Frontal cortex (tissue), 4 donors: ENCODE data around the gene EIF4EBP3. TPM values are rescaled to one million over a fixed set of nuclear protein-coding genes. Genes with fewer than 3 reads are reported as not detected.
A peak's percentile ranks its signal among the peaks of the same experiment; 100 is the strongest.

ENCODE experiments used
- DNase-seq, 2 donors: peaks; one replicate each; pipeline ENCODE4 v3.0.0; 2012; ENCODE audit warnings: low spot score in 2 of 2
- FAIRE-seq: peaks from 2 replicates; lab custom pipeline; 2012; peaks lifted over from hg19 to GRCh38; lab: Jason Lieb, UNC
- total RNA-seq: library from RNA; depleted of rRNA; stranded (reverse); fragments of >200 nt; gene quantifications from one replicate; pipeline ENCODE4 v1.2.3, GENCODE V29; 2014
- donor health status: control.
- donor health status: control.
- donor health status: control.

EIF4EBP3 gene
- total RNA-seq, 1 donor from 2014 or later, result not detected

DNA sequence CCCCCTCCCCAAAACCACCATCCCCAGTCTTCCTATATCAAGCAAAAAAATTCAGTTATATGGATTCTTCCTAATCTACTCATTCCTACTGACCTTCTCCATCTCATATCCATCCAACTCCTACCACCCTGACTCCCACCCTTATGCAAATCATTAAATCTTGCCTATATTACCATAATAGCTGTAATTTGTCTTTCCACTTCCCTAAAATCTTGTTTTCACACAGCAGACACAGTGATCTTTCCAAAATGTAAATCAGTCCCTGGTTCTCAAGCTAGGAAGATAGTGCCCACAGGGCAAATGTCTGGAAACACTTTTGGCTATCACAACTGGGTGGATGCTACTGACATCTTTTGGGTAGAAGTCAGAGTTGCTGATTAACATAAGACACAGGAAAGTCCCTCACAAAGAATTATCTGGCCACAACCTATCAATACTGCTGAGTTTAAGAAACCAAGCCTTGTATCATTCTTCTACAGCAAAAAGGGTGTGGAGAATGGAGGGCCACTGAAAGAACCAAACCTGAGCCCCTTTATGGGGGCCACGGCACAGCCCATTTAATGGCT lies 8.4 kb downstream of the EIF4EBP3 start:
- DNase-seq (no peak), FAIRE-seq (no peak)

DNA sequence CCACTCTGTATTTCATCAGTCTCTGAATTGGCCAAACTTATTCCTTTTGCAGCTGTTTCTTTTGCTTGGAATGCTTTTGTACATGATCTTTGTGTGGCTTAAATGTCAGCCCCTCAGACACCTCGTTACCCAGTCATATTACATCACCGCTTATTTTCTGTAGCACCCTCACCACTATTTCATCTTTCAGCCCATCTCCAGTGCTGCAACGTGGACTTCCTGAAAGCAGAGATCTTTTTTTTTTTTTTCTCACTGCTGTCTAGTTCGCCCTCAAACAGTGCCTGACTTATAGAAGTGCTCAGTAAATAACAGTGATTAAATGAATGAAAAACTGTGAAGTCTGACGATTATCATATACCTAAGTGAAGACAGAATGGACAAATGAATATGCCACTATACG lies 9.0 kb downstream of the EIF4EBP3 start:
- DNase-seq (no peak), FAIRE-seq (no peak)

DNA sequence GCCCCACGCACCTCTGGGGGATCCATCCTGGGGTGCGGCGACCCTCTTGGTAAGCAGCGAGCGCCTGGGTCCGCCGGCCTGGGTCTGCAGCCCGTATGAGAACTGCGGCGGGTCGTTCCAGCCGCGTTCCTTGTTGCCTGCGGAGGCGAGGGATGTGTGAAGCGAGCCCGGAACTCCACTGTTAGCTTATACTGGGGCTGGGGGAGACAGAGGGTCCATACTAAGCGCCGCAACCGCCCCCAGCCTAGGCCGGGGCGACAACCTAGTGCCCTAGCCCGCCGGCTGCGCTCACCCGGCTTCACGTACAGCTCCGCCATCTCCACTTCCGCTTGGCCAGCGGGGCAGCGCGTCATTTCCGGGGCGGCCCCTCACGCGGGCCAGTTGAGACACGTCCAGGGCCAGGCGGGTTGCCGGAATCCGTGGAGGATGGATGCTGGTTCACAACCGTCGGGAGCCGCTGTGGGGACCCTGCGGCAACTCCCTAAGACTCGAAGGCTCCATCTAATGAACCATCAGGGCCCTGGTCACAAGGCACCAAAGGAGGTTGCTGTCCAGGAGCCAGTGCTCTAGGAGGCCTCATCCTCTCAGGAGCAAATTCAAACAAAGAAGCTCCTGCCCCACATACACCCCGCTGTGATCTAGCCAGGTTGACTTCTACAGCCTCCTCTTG lies 9.8 kb downstream of the EIF4EBP3 start, which contains the start of gene SRA1:
Gene SRA1, minus strand, starts transcription at position 338 of the 670 bp plus-strand sequence. Its CDS starts 21 bp downstream, at position 317.
- peak; percentile 84 to 95 for DNase-seq
- no peak for FAIRE-seq

DNA sequence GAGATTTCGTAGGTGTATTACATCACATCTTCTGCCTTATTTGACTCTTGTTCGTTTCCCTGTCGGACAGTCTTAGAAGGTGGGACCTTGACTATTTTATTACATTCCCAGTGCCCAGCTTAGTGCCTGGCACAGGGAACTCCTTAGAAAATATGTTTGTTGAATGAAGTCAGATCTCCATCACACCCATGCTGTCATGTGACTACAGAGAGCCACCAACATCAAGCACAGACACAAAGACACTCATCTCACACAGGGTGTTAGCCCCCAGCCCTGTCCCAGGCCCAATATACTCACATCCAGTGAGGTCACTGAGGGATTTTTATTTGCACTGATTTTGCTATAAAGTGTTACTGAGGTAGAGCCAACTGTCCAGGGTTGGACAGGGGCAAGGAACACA lies 10.5 kb downstream of the EIF4EBP3 start:
- FAIRE-seq (no peak), DNase-seq (no peak)

DNA sequence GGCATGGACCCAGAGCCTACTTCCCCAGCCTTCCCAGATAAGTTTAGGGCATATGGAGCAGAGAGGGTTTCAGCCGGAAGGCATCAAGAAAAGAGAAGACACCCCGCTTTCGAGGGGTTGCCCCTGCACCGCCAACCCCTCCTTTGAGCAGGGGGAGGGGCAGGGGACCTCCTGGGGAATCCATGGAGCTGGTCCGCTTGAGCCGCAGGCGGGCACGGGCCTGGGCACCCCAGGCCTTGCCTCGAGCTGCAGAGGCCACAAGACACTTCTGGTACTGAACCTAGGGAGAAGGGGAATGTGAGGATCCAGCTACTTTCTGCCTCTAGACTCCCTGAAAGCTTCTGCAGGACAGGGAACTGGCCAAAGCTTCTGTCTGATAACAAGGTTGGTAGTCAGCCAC lies 11.1 kb downstream of the EIF4EBP3 start:
- FAIRE-seq (no peak), DNase-seq (no peak)

DNA sequence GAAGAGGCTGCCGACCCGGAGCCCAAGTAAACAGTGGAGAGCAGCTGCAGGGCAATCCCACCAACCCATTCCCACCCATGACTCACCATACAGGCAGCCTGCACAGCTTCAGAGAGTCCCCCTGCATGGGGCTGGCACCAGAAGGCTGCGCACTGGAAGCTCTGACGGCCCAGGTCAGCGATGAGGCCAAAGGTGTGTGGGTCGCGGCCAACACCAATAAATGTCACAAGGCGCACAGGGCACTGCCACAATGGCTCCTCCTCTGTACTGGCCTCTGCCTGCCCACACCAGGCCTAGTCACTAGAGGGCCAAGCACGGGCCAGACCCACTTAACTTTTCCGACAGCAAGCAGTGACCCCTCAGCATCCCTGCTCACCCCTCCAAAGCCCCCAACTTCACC lies 12.8 kb downstream of the EIF4EBP3 start:
- FAIRE-seq, result no peak

DNA sequence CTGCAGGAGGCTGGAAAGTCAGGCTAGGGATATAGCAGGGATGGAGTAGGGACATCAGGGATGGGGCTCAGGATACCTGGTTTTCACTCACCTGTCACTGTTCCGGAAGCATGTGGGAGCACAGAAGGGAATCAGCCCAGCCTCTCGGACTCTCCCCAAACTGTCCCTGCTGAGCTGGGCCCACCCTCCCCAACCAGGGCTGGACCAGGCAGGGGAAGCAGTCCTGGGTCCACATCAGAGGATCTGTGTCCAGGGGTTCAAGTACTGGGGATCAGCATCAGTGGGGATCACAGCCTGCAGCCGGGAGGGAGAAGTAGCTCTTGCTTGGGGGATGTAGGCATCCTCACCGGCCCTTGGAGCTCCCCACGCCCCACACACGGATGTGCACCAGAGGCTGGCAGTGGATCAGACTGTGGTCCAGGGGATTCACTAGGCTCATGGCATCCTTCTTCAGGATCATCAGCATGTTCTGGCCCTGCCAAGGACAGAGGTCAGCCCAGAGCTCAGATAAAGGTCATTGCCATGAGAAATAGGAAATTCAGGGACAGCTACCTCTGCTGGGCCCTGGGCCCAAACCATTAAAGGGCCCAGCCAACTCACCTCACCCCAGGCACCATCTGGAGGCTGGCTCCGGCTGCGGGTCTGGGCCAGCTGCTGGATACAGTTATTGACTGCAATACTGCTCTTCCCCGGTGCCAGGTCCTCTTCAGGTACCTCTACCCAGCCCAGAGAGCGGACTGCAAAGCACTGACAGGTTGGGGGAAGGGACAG lies 14.5 kb downstream of the EIF4EBP3 start:
- DNase-seq (no peak), FAIRE-seq (no peak)

More for the DNA sequence above, 12.8 kb downstream of the EIF4EBP3 start:
- DNase-seq, result no peak

DNA sequence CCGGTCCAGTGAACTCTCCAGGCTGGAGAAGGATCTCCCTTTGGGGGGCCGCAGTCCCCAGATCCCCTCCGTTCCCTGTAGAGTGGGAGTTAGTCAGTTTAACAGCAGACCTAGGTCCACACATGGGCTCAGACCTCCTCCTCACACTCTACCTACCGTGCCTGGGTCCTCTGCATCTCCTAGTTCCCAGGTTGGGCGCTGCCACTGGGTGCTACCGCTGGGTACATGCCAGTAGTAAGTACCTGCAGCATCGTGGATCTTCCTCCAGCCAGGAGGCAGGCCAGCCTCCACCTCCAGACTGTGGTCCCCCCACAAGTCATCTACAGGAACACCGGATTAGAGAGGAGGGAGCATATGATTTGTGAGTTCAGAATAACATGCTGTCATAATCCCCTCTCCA lies 16.1 kb downstream of the EIF4EBP3 start:
- FAIRE-seq (no peak), DNase-seq (no peak)

DNA sequence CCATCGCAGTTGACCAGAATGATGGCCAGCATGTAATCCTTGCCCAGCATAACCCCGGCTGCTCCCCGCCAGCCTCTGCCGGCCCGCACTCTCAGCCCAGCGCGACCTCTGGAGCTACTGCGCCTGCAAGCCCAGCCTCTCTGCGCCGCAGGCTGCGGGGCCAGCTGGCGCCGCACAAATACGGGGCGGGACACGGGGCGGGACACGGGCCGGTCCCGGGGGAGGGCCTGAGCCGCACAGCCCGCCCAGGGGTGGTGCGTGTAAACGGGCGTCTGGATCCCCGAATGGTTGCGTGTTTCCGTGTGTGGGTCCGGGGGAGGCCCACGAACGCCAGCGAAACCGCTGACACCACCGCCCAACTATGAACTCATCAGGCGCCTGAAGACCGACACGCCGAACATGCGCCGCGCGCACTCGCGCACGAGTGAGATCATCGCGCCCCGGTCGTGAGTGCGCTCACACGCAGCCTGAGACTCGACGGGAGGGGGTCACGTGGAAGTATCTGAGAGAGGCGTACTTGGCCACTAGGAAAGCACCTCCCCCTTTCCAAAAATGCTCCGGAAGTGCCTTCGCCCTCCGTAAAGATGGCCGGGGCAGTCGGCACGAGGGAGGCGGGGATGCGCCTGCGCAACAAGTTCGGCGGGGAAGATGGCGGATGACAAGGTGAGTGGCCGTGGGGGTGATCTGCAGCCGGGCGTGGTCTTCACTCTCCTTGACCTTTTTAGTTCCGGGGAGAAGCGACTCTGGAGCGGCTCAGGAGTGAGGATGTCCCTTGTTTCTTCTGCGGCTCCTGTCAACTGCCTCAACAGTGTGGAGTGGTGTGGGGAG lies 16.9 kb downstream of the EIF4EBP3 start, which contains the start of the genes APBB3 and SLC35A4:
Gene APBB3, minus strand, starts transcription at position 403 of the 828 bp plus-strand sequence. Its CDS starts 353 bp downstream, at position 50.
Gene SLC35A4, plus strand, starts transcription at position 633 of the 828 bp plus-strand sequence. CDS start 2,342 bp downstream, outside the sequence.
- peak; percentile 89 to 94 for DNase-seq
- FAIRE-seq, result peak; percentile 15

DNA sequence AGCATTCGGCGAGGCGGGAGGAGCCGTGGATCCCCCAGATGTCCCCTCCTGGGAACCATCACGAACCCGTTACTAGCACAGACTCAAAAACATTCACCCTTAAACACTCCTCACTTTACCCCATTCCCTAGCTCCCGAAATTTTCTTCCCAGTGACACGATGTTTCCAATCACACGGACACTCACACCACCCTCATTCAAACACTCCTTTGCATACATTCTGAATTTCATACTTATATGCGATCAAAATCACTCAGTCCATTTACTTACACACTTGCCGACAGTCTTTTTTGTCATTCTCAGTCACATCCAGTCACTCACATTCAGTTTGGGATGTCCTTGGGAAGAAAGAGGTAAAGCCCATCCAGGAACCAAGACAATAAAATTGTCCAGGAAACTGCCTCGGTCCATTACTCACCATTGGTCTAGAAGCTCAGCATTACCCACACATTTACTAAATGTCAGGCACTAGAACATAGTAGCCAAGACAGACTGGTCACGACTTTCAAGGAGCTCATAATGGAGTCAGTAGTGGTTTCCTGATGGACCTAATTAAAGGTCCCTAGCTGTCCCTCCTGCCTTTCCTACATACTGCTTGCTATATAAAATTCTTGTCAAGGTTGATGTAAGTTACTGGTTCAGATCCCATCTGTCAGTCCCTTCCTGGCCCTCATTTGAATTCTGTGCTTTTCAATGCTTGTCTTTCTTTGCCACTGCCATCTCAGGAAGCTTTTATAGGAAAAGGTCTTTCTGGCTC lies 17.7 kb downstream of the EIF4EBP3 start:
- no peak for FAIRE-seq
- peak in 1 of 2 donors; percentile 27 for DNase-seq

DNA sequence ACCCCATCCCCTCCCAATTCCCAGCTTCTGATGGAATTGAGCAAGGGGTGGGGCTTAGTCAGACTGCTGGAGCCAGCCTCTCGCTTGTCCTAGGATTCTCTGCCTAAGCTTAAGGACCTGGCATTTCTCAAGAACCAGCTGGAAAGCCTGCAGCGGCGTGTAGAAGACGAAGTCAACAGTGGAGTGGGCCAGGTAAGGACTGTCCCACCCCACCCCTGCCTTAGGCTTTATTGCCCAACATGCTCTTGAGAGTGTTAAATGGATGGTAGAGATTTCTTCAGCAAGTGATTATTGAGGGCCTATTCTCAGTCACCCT lies 18.3 kb downstream of the EIF4EBP3 start:
- no peak for FAIRE-seq
- DNase-seq, result no peak

DNA sequence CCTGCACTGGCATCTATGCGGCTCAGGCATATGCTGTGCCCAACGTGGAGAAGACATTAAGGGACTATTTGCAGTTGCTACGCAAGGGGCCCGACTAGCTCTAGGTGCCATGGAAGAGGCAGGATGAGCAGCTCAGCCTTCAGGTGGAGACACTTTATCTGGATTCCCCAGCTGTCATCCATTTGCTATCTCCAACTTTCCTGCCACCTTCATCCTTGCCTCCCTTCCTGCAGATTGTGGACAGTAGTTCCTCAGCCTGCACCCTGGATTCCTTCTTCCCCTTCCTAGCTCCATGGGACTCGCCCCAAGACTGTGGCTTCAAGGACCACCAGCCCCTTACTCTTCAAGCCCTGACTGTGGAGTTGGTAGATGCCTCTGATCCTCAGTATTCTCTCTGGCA lies 19.2 kb downstream of the EIF4EBP3 start:
- FAIRE-seq, result no peak

DNA sequence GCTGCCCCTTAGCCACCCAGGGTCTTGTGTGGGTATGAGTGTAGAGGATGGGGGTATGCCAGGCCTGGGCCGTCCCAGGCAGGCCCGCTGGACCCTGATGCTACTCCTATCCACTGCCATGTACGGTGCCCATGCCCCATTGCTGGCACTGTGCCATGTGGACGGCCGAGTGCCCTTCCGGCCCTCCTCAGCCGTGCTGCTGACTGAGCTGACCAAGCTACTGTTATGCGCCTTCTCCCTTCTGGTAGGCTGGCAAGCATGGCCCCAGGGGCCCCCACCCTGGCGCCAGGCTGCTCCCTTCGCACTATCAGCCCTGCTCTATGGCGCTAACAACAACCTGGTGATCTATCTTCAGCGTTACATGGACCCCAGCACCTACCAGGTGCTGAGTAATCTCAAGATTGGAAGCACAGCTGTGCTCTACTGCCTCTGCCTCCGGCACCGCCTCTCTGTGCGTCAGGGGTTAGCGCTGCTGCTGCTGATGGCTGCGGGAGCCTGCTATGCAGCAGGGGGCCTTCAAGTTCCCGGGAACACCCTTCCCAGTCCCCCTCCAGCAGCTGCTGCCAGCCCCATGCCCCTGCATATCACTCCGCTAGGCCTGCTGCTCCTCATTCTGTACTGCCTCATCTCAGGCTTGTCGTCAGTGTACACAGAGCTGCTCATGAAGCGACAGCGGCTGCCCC lies 19.8 kb downstream of the EIF4EBP3 start:
- FAIRE-seq (no peak), DNase-seq (no peak)

More for the DNA sequence above, 19.2 kb downstream of the EIF4EBP3 start:
- no peak for DNase-seq

DNA sequence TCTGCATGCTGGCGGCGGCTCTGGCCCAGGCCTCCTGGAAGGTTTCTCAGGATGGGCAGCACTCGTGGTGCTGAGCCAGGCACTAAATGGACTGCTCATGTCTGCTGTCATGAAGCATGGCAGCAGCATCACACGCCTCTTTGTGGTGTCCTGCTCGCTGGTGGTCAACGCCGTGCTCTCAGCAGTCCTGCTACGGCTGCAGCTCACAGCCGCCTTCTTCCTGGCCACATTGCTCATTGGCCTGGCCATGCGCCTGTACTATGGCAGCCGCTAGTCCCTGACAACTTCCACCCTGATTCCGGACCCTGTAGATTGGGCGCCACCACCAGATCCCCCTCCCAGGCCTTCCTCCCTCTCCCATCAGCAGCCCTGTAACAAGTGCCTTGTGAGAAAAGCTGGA lies 20.4 kb downstream of the EIF4EBP3 start:
- no peak for DNase-seq
- no peak for FAIRE-seq

DNA sequence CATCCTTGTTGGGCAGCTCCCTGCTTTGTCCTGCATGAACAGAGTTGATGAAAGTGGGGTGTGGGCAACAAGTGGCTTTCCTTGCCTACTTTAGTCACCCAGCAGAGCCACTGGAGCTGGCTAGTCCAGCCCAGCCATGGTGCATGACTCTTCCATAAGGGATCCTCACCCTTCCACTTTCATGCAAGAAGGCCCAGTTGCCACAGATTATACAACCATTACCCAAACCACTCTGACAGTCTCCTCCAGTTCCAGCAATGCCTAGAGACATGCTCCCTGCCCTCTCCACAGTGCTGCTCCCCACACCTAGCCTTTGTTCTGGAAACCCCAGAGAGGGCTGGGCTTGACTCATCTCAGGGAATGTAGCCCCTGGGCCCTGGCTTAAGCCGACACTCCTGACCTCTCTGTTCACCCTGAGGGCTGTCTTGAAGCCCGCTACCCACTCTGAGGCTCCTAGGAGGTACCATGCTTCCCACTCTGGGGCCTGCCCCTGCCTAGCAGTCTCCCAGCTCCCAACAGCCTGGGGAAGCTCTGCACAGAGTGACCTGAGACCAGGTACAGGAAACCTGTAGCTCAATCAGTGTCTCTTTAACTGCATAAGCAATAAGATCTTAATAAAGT lies 21.1 kb downstream of the EIF4EBP3 start:
- FAIRE-seq (no peak), DNase-seq (no peak)

DNA sequence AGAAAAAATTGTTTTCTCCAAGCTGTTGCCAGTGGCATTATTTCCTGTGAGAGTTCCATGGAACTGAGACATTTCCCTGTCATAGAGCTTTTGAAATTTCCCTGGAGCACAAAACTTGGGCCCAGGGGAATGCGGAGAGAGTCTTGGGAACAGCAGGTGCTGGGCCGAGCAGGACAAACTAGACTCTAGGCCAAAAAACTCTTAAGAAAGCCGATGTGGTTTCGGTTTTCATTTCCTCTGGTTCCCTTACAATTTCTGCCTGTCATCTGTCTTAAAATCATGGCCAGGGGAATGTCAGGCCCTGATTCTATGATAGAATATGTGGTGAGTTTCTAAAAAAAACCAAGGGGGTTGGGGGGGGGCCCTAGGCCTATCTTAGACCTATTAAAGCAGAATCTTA lies 21.7 kb downstream of the EIF4EBP3 start:
- FAIRE-seq, result no peak

DNA sequence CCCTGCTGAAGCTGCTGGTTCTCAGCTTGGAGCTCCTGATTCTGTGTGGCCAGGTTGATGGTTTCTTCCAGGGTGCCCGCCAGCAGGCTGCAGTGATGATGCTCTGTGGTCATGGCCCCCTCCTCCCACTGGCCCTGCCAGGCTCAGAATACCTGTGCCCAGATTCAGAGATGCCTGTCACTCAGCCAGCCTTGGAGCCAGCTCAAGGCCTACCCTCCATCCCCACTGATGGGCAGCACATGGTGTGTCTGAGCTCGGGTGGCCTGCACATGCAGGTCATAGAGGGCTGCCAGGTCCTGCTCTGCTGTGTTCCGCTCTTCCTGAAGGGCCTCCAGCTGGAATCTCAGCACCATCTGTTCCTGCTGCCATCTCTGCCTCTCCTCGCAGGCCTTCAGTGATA lies 22.6 kb downstream of the EIF4EBP3 start:
- FAIRE-seq, result no peak
- no peak for DNase-seq

More for the DNA sequence above, 21.7 kb downstream of the EIF4EBP3 start:
- DNase-seq, result no peak

DNA sequence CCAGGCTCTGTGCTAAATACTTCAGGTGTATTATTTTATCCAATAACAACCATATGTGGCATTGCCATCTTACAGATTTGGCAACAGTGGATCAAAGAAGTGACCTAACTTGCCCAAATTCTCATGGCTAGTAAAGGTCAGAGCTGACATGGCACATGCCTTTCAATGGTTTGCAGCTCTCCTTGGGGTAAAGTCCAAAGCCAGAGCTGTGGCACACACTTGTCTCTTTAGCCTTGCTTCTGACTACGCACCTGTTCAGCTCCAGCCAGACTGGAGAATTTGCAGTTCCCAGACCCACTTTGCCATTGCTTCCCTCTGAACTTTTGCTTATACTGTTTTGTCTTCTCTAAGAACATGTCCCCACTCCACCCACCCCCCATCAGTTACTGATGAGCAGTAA lies 23.0 kb downstream of the EIF4EBP3 start:
- DNase-seq (no peak), FAIRE-seq (no peak)
